ENCODE results near the gene PZP. TPM values are rescaled to one million over a fixed set of nuclear protein-coding genes. Genes with fewer than 3 reads are reported as not detected.
"Not testable (repeated sequence)": the region's sequence is repeated elsewhere in the genome, so short reads cannot be mapped to it uniquely, and the experiment has no call there.

PZP gene
- total and polyA plus RNA-seq, 4 donors: 0.29 to 0.87 TPM; not detected in 2

- H3K9me3 ChIP-seq (ENCODE audit: control insufficient read depth, low read length); H3K4me3 ChIP-seq (ENCODE audit: low read length in 2 of 2); H3K27ac ChIP-seq (ENCODE audit: low read depth in 1 of 2, low read length in 2 of 2); H3K36me3 ChIP-seq (ENCODE audit: control insufficient read depth in 1 of 2, insufficient read depth in 2 of 2, low read length in 1 of 2); DNase-seq; ATAC-seq (ENCODE audit: low FRiP score); H3K4me1 ChIP-seq (ENCODE audit: control insufficient read depth in 1 of 2, insufficient read depth in 2 of 2, low read length in 2 of 2); H3K27me3 ChIP-seq (ENCODE audit: control insufficient read depth in 1 of 2, insufficient read depth in 2 of 2, low read length in 1 of 2); intact Hi-C loops (cut with DNase I): not testable (repeated sequence)
- 24 to 34% methylated on average over 2 of the region's 2 CpGs for WGBS, 2 donors
Observed at GRCh38 chr12:9139588-9140290, 68.5 kb downstream of the PZP start.

GRCh38 chr12:9135903-9136310, 72.3 kb downstream of the PZP start:
- Histone ChIP-seq H3K9me3 (ENCODE audit: control insufficient read depth, low read length) (no peaks in the 10 kb centered on the region), H3K27me3 (ENCODE audit: control insufficient read depth in 1 of 2, insufficient read depth in 2 of 2, low read length in 1 of 2) (no peaks in the 10 kb centered on the region), H3K36me3 (ENCODE audit: control insufficient read depth in 1 of 2, insufficient read depth in 2 of 2, low read length in 1 of 2) (no peaks in the 10 kb centered on the region), H3K4me1 (ENCODE audit: control insufficient read depth in 1 of 2, insufficient read depth in 2 of 2, low read length in 2 of 2) (no peaks in the 10 kb centered on the region), H3K27ac (ENCODE audit: low read depth in 1 of 2, low read length in 2 of 2) (no peak overlapping the region), H3K4me3 (ENCODE audit: low read length in 2 of 2) (no peak overlapping the region)
- no peak for DNase-seq
- intact Hi-C loops (cut with DNase I): no loop called here
- 80 to 82% methylated on average over 5 of the region's 5 CpGs for WGBS, 2 donors
- no peak for ATAC-seq (ENCODE audit: low FRiP score)

GRCh38 chr12:9134981-9135628, 73.1 kb downstream of the PZP start:
- intact Hi-C loops (cut with DNase I): no loop called here
- H3K27ac ChIP-seq (ENCODE audit: low read depth in 1 of 2, low read length in 2 of 2): no peak overlapping the region
- no peaks in the 10 kb centered on the region for H3K9me3 ChIP-seq (ENCODE audit: control insufficient read depth, low read length)
- no peak overlapping the region for H3K4me3 ChIP-seq (ENCODE audit: low read length in 2 of 2)
- H3K27me3 ChIP-seq (ENCODE audit: control insufficient read depth in 1 of 2, insufficient read depth in 2 of 2, low read length in 1 of 2): no peaks in the 10 kb centered on the region
- no peaks in the 10 kb centered on the region for H3K4me1 ChIP-seq (ENCODE audit: control insufficient read depth in 1 of 2, insufficient read depth in 2 of 2, low read length in 2 of 2)
- 85 to 91% methylated on average over 16 of the region's 16 CpGs for WGBS, 2 donors
- H3K36me3 ChIP-seq (ENCODE audit: control insufficient read depth in 1 of 2, insufficient read depth in 2 of 2, low read length in 1 of 2): no peaks in the 10 kb centered on the region
- no peak for DNase-seq
- no peak for ATAC-seq (ENCODE audit: low FRiP score)

GRCh38 chr12:9133216-9133916, 74.8 kb downstream of the PZP start:
- Histone ChIP-seq H3K27me3 (ENCODE audit: control insufficient read depth in 1 of 2, insufficient read depth in 2 of 2, low read length in 1 of 2) (no peaks in the 10 kb centered on the region), H3K4me3 (ENCODE audit: low read length in 2 of 2) (no peak overlapping the region), H3K27ac (ENCODE audit: low read depth in 1 of 2, low read length in 2 of 2) (no peak overlapping the region), H3K36me3 (ENCODE audit: control insufficient read depth in 1 of 2, insufficient read depth in 2 of 2, low read length in 1 of 2) (no peaks in the 10 kb centered on the region), H3K9me3 (ENCODE audit: control insufficient read depth, low read length) (no peaks in the 10 kb centered on the region), H3K4me1 (ENCODE audit: control insufficient read depth in 1 of 2, insufficient read depth in 2 of 2, low read length in 2 of 2) (no peaks in the 10 kb centered on the region)
- DNase-seq (no peak), ATAC-seq (ENCODE audit: low FRiP score) (no peak)
- intact Hi-C loops (cut with DNase I): no loop called here
- WGBS, 2 donors: 14 to 28% methylated on average over 1 of the region's 1 CpG

DNA sequence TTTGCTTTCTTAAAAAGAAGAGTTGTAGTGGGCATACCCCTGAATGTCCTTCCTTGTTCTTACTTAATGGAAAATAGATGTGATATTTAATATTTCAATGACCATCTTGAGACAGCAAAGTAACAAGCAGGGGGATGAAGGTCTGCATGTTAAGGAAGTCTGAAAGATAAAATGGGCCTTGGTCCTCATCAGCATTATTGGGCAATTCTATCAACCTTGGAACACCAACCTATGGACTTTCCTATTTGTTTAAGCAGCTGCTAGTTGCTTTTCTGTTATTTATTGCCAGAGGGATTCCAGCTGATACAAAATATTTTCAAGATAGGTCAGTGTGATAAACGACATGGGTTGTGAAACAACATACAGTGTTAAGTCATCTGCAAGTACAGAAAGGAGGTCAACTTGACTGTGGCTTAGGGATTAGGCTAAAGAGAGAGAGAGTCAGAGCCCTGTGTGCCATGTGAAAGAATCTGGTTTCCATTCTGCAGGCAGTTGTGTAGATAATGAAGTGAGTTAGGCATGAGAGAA, 76.1 kb downstream of the PZP start:
- Histone ChIP-seq H3K4me1 (ENCODE audit: control insufficient read depth in 1 of 2, insufficient read depth in 2 of 2, low read length in 2 of 2) (no peaks in the 10 kb centered on the region), H3K4me3 (ENCODE audit: low read length in 2 of 2) (no peak overlapping the region), H3K27ac (ENCODE audit: low read depth in 1 of 2, low read length in 2 of 2) (no peak overlapping the region), H3K27me3 (ENCODE audit: control insufficient read depth in 1 of 2, insufficient read depth in 2 of 2, low read length in 1 of 2) (no peaks in the 10 kb centered on the region), H3K36me3 (ENCODE audit: control insufficient read depth in 1 of 2, insufficient read depth in 2 of 2, low read length in 1 of 2) (no peaks in the 10 kb centered on the region), H3K9me3 (ENCODE audit: control insufficient read depth, low read length) (no peaks in the 10 kb centered on the region)
- intact Hi-C loops (cut with DNase I): no loop called here
- no peak for DNase-seq
- 50 to 53% methylated on average over 1 of the region's 1 CpG for WGBS, 2 donors
- ATAC-seq (ENCODE audit: low FRiP score): no peak

- intact Hi-C loops (cut with DNase I): no loop called here
- ATAC-seq (ENCODE audit: low FRiP score) (no peak), DNase-seq (no peak)
- H3K4me3 ChIP-seq (ENCODE audit: low read length in 2 of 2): no peak overlapping the region
- no peak overlapping the region for H3K27ac ChIP-seq (ENCODE audit: low read depth in 1 of 2, low read length in 2 of 2)
- 62 to 93% methylated on average over 2 of the region's 2 CpGs for WGBS, 2 donors
- no peaks in the 10 kb centered on the region for H3K36me3 ChIP-seq (ENCODE audit: control insufficient read depth in 1 of 2, insufficient read depth in 2 of 2, low read length in 1 of 2)
- H3K4me1 ChIP-seq (ENCODE audit: control insufficient read depth in 1 of 2, insufficient read depth in 2 of 2, low read length in 2 of 2): no peaks in the 10 kb centered on the region
- H3K9me3 ChIP-seq (ENCODE audit: control insufficient read depth, low read length): no peaks in the 10 kb centered on the region
- H3K27me3 ChIP-seq (ENCODE audit: control insufficient read depth in 1 of 2, insufficient read depth in 2 of 2, low read length in 1 of 2): no peaks in the 10 kb centered on the region
Observed at GRCh38 chr12:9130244-9130643, 78.0 kb downstream of the PZP start.

DNA sequence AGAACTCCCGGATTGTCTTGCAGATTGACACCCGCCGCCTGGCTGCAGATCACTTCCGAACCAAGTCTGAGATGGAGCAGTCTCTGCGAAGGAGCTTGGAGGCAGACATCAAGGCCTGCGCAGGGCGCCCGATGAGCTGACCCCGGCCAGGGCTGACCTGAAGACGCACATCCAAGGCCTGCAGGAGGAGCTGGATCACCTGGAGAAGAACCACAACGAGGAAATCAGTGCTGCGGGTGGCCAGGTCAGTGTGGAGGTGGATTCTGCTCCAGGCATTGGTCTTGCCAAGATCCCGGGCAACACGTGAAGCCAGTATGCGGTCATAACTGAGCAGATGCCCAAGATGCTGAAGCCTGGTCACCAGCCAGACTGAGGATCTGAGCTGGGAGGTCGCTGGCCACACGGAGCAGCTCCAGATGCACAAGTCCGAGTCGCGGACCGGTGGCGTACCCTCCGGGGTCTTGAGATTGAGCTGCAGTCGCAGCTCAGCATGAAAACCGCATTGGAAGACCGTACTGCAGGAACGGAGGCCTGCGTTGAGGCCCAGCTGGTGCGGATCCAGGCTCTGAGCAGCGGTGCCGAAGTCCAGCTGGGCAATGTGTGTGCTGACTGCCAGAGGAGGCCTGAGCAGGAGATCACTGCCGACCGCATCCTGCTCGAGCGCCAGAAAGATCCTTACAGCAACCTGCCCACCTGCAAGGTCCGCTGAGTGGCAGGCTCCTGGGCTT, 80.1 kb downstream of the PZP start:
- 94% methylated on average over 36 of the region's 36 CpGs for WGBS, 2 donors
- DNase-seq: peak in 1 of 2 donors; percentile 46
- peak; percentile 11 for ATAC-seq (ENCODE audit: low FRiP score)
- Histone ChIP-seq H3K9me3 (ENCODE audit: control insufficient read depth, low read length) (no peaks in the 10 kb centered on the region), H3K4me3 (ENCODE audit: low read length in 2 of 2) (no peak overlapping the region), H3K4me1 (ENCODE audit: control insufficient read depth in 1 of 2, insufficient read depth in 2 of 2, low read length in 2 of 2) (no peaks in the 10 kb centered on the region), H3K27ac (ENCODE audit: low read depth in 1 of 2, low read length in 2 of 2) (no peak overlapping the region), H3K27me3 (ENCODE audit: control insufficient read depth in 1 of 2, insufficient read depth in 2 of 2, low read length in 1 of 2) (no peaks in the 10 kb centered on the region), H3K36me3 (ENCODE audit: control insufficient read depth in 1 of 2, insufficient read depth in 2 of 2, low read length in 1 of 2) (no peaks in the 10 kb centered on the region)
- intact Hi-C loops (cut with DNase I): no loop called here

- DNase-seq: no peak
- WGBS, 2 donors: 95 to 96% methylated on average over 21 of the region's 21 CpGs
- intact Hi-C loops (cut with DNase I): no loop called here
Observed at GRCh38 chr12:9127484-9127883, 80.7 kb downstream of the PZP start.

More at GRCh38 chr12:9127484-9127883, 80.7 kb downstream of the PZP start:
- H3K36me3 ChIP-seq (ENCODE audit: control insufficient read depth in 1 of 2, insufficient read depth in 2 of 2, low read length in 1 of 2): no peaks in the 10 kb centered on the region
- no peaks in the 10 kb centered on the region for H3K9me3 ChIP-seq (ENCODE audit: control insufficient read depth, low read length)
- no peak overlapping the region for H3K4me3 ChIP-seq (ENCODE audit: low read length in 2 of 2)
- peak; percentile 12 for ATAC-seq (ENCODE audit: low FRiP score)
- H3K4me1 ChIP-seq (ENCODE audit: control insufficient read depth in 1 of 2, insufficient read depth in 2 of 2, low read length in 2 of 2): no peaks in the 10 kb centered on the region
- H3K27me3 ChIP-seq (ENCODE audit: control insufficient read depth in 1 of 2, insufficient read depth in 2 of 2, low read length in 1 of 2): no peaks in the 10 kb centered on the region
- no peak overlapping the region for H3K27ac ChIP-seq (ENCODE audit: low read depth in 1 of 2, low read length in 2 of 2)
